Measurements from ENCODE around the gene CRB3.

The CRB3 gene

DNA sequence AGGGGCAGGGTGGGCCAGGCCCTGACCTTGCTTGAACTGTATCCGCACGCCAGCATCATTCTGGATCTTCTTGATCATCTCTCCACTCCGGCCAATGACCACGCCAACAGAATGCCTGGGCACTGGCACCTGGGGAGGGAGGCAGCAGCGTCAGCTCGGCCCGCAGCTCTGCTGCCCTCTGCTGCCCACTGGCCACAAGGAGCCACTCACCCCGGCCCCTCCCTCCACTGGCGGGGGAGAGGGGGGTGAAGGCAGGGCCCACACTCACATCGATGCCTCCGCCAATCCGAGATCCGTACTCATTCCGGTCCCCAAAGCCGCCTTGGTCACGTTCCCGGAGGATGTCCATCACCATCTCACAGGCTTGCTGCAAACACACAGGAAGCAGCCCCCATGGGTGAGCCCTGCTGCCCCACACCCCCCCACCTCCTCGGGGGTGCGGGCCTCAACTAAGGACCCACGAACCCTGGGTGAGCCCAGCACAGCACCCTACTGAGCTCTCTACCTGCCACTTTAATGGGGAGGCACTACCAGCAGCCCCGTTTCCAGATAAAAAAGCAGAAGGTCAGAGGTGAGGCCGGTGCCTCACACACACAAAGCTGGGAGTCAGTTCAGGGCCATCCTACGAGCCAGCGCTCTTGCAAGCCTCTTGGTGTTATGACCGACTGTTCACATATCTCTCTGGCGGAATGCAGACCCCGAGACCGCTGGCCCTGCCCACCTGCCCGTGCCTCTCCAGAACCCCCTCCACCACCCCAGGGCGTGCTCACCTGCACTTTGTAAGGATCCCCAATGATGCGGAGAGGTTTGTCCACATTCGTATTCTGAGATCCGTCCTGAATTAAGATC is 46.1 kb upstream of the CRB3 start:
- Mint-ChIP-seq H3K36me3 (ENCODE audit: low read depth) (peaks cover 66% of the 10 kb centered on the region), H3K27me3 (ENCODE audit: low read depth) (no peaks in the 10 kb centered on the region), H3K4me1 (peaks cover 45% of the 10 kb centered on the region), H3K9me3 (no peaks in the 10 kb centered on the region), H3K27ac (no peak overlapping the region), H3K4me3 (no peak overlapping the region)
- TF ChIP-seq, protein P1, sequence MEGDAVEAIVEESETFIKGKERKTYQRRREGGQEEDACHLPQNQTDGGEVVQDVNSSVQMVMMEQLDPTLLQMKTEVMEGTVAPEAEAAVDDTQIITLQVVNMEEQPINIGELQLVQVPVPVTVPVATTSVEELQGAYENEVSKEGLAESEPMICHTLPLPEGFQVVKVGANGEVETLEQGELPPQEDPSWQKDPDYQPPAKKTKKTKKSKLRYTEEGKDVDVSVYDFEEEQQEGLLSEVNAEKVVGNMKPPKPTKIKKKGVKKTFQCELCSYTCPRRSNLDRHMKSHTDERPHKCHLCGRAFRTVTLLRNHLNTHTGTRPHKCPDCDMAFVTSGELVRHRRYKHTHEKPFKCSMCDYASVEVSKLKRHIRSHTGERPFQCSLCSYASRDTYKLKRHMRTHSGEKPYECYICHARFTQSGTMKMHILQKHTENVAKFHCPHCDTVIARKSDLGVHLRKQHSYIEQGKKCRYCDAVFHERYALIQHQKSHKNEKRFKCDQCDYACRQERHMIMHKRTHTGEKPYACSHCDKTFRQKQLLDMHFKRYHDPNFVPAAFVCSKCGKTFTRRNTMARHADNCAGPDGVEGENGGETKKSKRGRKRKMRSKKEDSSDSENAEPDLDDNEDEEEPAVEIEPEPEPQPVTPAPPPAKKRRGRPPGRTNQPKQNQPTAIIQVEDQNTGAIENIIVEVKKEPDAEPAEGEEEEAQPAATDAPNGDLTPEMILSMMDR (IDR thresholded peaks at IDR 0.05; ENCODE audit: unreplicated experiment in 3 of 3) = peak; percentile 22 to 42 (median 27)

- peaks cover 61% of the 10 kb centered on the region for H3K36me3 Mint-ChIP-seq (ENCODE audit: low read depth)
- peaks cover 47% of the 10 kb centered on the region for H3K4me1 Mint-ChIP-seq
- no peak overlapping the region for H3K27ac Mint-ChIP-seq
- H3K9me3 Mint-ChIP-seq = no peaks in the 10 kb centered on the region
- H3K4me3 Mint-ChIP-seq = no peak overlapping the region
- H3K27me3 Mint-ChIP-seq (ENCODE audit: low read depth) = no peaks in the 10 kb centered on the region
- TF ChIP-seq, protein P1 (IDR thresholded peaks at IDR 0.05; ENCODE audit: unreplicated experiment in 3 of 3) = no peak
Measured at GRCh38 chr19:6418562-6418932, 45.5 kb upstream of the CRB3 start.

GRCh38 chr19:6421075-6422014 is 42.7 kb upstream of the CRB3 start:
- peak overlapping the region in 1 of 3 experiments; percentile 89 for H3K27ac Mint-ChIP-seq
- TF ChIP-seq, protein P1 (IDR thresholded peaks at IDR 0.05; ENCODE audit: unreplicated experiment in 3 of 3) = no peak
- H3K27me3 Mint-ChIP-seq (ENCODE audit: low read depth) = no peaks in the 10 kb centered on the region

DNA sequence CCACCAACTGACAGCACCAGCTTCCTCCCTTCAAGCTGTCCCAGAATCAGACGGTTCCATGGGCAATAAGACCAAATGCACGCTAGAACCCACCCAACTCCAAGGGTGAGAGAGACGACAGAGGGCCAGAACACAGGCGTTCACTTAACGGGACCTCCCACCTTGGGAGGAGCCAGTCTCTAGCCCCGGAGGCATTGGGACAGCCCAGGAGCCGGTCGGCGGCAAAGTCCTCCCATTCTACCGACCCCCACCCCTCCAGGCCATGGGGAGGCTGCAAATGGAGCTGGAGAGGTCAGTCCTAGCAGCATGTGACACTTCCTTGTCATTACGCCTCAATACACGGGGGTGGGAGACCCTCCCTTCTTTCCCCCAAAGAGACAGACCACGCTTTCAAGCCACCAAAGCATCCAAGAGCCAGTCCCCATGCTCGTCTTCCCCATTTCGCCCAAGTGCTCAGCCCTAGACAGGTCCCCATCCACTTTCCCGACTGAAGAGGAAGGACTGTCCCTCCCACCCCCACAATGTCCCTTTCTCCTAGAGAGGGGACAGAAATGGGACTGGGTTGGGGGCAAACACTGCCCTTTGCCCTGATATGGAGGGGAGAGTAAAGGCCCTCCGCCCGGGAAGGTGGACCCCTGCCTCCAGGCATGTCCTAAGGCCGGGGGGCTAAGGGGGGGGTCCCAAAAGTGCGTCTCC is 40.4 kb upstream of the CRB3 start:
- TF ChIP-seq, protein P1 (IDR thresholded peaks at IDR 0.05; ENCODE audit: unreplicated experiment in 3 of 3) = no peak
- Mint-ChIP-seq H3K9me3 (no peaks in the 10 kb centered on the region), H3K27me3 (ENCODE audit: low read depth) (no peaks in the 10 kb centered on the region), H3K4me1 (peaks cover 40% of the 10 kb centered on the region), H3K4me3 (peak overlapping the region; percentile 89 to 96 (median 94)), H3K36me3 (ENCODE audit: low read depth) (peaks cover 38% of the 10 kb centered on the region), H3K27ac (peak overlapping the region; percentile 89 to 95 (median 92))

More at GRCh38 chr19:6421075-6422014, 42.7 kb upstream of the CRB3 start:
- H3K9me3 Mint-ChIP-seq = no peaks in the 10 kb centered on the region
- H3K36me3 Mint-ChIP-seq (ENCODE audit: low read depth) = peaks cover 45% of the 10 kb centered on the region
- H3K4me1 Mint-ChIP-seq = peaks cover 40% of the 10 kb centered on the region
- H3K4me3 Mint-ChIP-seq = peak overlapping the region; percentile 89 to 96 (median 94)

DNA sequence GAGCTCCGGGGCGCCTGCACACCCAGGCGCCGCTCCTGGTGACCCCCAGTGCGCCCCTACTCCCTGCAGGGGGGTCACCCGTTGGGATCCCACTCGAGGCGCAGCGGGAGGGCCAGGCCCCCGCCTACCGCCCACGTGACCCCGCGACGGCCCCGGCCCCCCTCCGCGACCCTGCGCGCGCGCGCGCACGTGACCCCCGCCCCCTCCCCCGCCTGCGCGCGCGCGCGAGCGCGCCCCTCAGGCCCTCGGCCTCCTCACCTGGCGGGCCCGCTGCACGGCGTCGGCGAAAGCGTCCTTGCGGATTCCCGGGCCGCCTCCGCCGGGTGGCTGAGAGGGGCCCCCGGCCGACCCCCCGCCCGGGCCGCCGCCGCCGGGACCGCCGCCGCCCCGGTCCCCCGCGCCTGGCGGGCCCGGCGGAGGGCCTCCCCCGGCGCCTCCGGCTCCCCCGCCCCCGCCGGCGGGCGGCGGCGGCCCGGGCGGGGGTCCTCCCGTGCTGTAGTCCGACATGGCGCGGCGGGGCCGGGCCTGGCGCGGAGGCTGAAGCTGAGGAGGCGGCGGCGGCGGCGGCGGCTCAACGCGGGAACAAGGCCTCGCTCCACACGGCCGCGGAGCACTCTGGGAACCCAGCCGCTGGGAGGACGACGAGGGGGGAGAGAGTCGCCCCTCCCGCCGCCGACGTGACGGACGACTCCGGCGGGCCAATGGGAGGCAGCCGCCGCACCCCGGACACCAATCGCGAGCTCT is 39.7 kb upstream of the CRB3 start, which contains the start of gene KHSRP:
Gene KHSRP, minus strand, starts transcription at position 617 of the 744 bp plus-strand sequence. Its CDS starts 110 bp downstream, at position 507.
- Mint-ChIP-seq H3K9me3 (no peaks in the 10 kb centered on the region), H3K36me3 (ENCODE audit: low read depth) (peaks cover 32% of the 10 kb centered on the region), H3K4me1 (peaks cover 37% of the 10 kb centered on the region), H3K27me3 (ENCODE audit: low read depth) (peaks cover 2% of the 10 kb centered on the region), H3K4me3 (peak within 1 kb of the TSS; percentile 89 to 96 (median 94)), H3K27ac (peak within 1 kb of the TSS; percentile 89 to 95 (median 92))
- TF ChIP-seq, protein P1 (IDR thresholded peaks at IDR 0.05; ENCODE audit: unreplicated experiment in 3 of 3) = no peak

All from nephron (organoid).